ENCODE measurements around the gene DCX.

DNA sequence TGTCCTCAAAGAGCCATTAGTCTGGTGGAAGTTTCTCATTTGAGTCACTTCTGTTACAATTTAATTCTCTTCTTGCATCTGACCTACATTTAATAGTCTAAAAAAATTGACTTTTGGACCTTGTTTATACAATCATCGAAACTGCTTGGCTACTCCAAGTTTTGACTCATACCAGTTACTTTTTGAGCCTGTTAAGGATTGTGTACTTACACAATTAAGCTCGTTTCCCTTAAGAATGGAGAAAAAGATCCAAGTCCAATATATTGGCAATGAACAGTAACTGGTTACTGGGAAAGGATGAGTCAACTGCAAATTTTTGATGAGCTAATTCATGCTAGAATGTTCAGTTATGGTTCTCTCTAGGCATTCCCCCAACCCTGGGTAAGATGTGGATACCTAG is 58.2 kb downstream of the DCX start:
- no peak for TF ChIP-seq POLR2A (IDR thresholded peaks at IDR 0.05)
- TF ChIP-seq, protein P1, sequence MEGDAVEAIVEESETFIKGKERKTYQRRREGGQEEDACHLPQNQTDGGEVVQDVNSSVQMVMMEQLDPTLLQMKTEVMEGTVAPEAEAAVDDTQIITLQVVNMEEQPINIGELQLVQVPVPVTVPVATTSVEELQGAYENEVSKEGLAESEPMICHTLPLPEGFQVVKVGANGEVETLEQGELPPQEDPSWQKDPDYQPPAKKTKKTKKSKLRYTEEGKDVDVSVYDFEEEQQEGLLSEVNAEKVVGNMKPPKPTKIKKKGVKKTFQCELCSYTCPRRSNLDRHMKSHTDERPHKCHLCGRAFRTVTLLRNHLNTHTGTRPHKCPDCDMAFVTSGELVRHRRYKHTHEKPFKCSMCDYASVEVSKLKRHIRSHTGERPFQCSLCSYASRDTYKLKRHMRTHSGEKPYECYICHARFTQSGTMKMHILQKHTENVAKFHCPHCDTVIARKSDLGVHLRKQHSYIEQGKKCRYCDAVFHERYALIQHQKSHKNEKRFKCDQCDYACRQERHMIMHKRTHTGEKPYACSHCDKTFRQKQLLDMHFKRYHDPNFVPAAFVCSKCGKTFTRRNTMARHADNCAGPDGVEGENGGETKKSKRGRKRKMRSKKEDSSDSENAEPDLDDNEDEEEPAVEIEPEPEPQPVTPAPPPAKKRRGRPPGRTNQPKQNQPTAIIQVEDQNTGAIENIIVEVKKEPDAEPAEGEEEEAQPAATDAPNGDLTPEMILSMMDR (IDR thresholded peaks at IDR 0.05): no peak
